K562 (cell line): ENCODE data around the gene UNKL. TPM values are rescaled to one million over a fixed set of nuclear protein-coding genes. Genes with fewer than 3 reads are reported as not detected.

Experiments used
- ATAC-seq: fragments of 200-7000 bp; cut with Tn5 transposase; 3 replicates; pipeline ENCODE4 v1.9.1; 2020; ENCODE audit warnings: moderate library complexity
- BruUV-seq: library from RNA; stranded (reverse); fragments of 400-500 nt; replicated peaks from 2 replicates; lab custom pipeline; 2021; lab: Mats Ljungman, UMichigan
- CTCF ChIA-PET: fragments of 300-600 bp; formaldehyde crosslinking; extraction: SDS; loops from one replicate; lab custom pipeline; 2021; ENCODE audit warnings: low intra/inter-chr PET ratio; lab: Yijun Ruan, JAX
- POLR2A ChIA-PET: fragments of 300-600, 350-650 bp; sonication (Branson Sonifier 250); formaldehyde crosslinking; extraction: SDS; loops from one replicate; lab custom pipeline; 2021; ENCODE audit warnings: antibody characterized with exemption, inconsistent platforms; lab: Yijun Ruan, JAX
- DNase-seq, 4 experiments: peaks; one replicate each; pipeline versions ENCODE4 v3.0.0 to v3.0.0-alpha.2; 2011 to 2018; ENCODE audit warnings: low spot score in 3 of 4, mixed read lengths in 3 of 4; ENCODE audit errors: extremely low read depth in 1 of 4
- FAIRE-seq: peaks from 2 replicates; lab custom pipeline; 2011; peaks lifted over from hg19 to GRCh38; lab: Jason Lieb, UNC
- H2AFZ ChIP-seq: 2 replicates; pipeline ENCODE4 v1.6.0; 2011; ENCODE audit warnings: low read depth, low read length, control low read depth, inconsistent platforms
- H3K27ac ChIP-seq: fragments of 200-600 bp; 3 replicates; pipeline ENCODE4 v1.8.0; 2011; ENCODE audit warnings: low read depth, mild to moderate bottlenecking, control low read depth, inconsistent platforms, low read length, moderate library complexity, mixed read lengths; ENCODE audit errors: extremely low read depth
- H3K27me3 ChIP-seq, 2 experiments: fragments of 300-600 bp in 1 of 2; 2 replicates in 1 of 2; 3 replicates in 1 of 2; pipeline versions ENCODE4 v1.6.0 to v1.8.0; 2011; ENCODE audit warnings: inconsistent platforms in 2 of 2, low read length in 2 of 2, mild to moderate bottlenecking in 1 of 2, mixed read lengths in 1 of 2, moderate library complexity in 1 of 2; ENCODE audit not compliant: control insufficient read depth in 2 of 2, insufficient read depth in 2 of 2
- H3K36me3 ChIP-seq: fragments of 300-600 bp; 3 replicates; pipeline ENCODE4 v1.8.0; 2011; ENCODE audit warnings: mild to moderate bottlenecking, low read length, inconsistent platforms; ENCODE audit not compliant: control insufficient read depth, insufficient read depth
- H3K4me1 ChIP-seq, 2 experiments: fragments of 200-600 bp in 1 of 2; replicated peaks in 1 of 2; 2 replicates in 1 of 2; 3 replicates in 1 of 2; pipeline versions ENCODE4 v1.5.1 to v1.8.0; 2011; ENCODE audit warnings: inconsistent platforms in 2 of 2, low read length in 2 of 2, mild to moderate bottlenecking in 1 of 2, mixed read lengths in 1 of 2, moderate library complexity in 1 of 2; ENCODE audit not compliant: control insufficient read depth in 2 of 2, insufficient read depth in 2 of 2
- H3K4me2 ChIP-seq: 2 replicates; pipeline ENCODE4 v1.6.1; 2011; ENCODE audit warnings: low read length, control low read depth, inconsistent platforms, mixed read lengths; ENCODE audit not compliant: insufficient read depth
- H3K4me3 ChIP-seq: fragments of 200-600 bp; sonication (generic), shearing (Covaris generic); 2 replicates; pipeline ENCODE4 v1.5.1; 2016; ENCODE audit warnings: control low read depth, inconsistent platforms
- H3K79me2 ChIP-seq: fragments of 200-600 bp; 3 replicates; pipeline ENCODE4 v1.8.0; 2011; ENCODE audit warnings: low read length, inconsistent platforms; ENCODE audit not compliant: control insufficient read depth, insufficient read depth
- H3K9ac ChIP-seq, 2 experiments: 2 replicates each; pipeline versions ENCODE4 v1.6.0 to v1.6.1; 2011; ENCODE audit warnings: low read depth in 2 of 2, low read length in 2 of 2, control low read depth in 1 of 2, inconsistent platforms in 1 of 2, mild to moderate bottlenecking in 1 of 2, mixed read lengths in 1 of 2; ENCODE audit not compliant: insufficient read depth in 1 of 2
- H3K9me1 ChIP-seq: one replicate; pipeline ENCODE4 v1.6.0; 2011; ENCODE audit warnings: inconsistent platforms, mild to moderate bottlenecking, low read length, moderate library complexity; ENCODE audit not compliant: control insufficient read depth, insufficient read depth
- H3K9me3 ChIP-seq: replicated peaks from 2 replicates; pipeline ENCODE4 v1.5.1; 2011; ENCODE audit warnings: low read depth, low read length, inconsistent platforms; ENCODE audit not compliant: control insufficient read depth, insufficient read depth
- H4K20me1 ChIP-seq: replicated peaks from 2 replicates; pipeline ENCODE4 v1.6.1; 2011; ENCODE audit warnings: low read length, inconsistent platforms, mixed read lengths; ENCODE audit not compliant: control insufficient read depth, insufficient read depth
- CREBBP ChIP-seq: IDR thresholded peaks from one replicate; pipeline ENCODE4 v1.6.1; 2012; ENCODE audit warnings: low read depth, mild to moderate bottlenecking, control low read depth, inconsistent platforms, low read length
- FOXA3 ChIP-seq, 2 experiments: fragments of 450-650 bp in 1 of 2; sonication (generic) in 1 of 2; formaldehyde crosslinking; IDR thresholded peaks in 1 of 2; conservative IDR thresholded peaks in 1 of 2; 2 replicates each; pipeline versions ENCODE4 v1.4.0 to v1.8.0; 2020 to 2022; ENCODE audit warnings: mild to moderate bottlenecking in 2 of 2, missing genetic modification reagents in 1 of 2
- HCFC1 ChIP-seq: IDR thresholded peaks from 2 replicates; pipeline ENCODE4 v1.6.1; 2012; ENCODE audit warnings: low read depth, low read length, improper control_type of control experiment
- HSF4 ChIP-seq: fragments of 250-450 bp; sonication (Bioruptor Pico); IDR thresholded peaks from 2 replicates; pipeline ENCODE4 v2.1.2; 2022; ENCODE audit warnings: mild to moderate bottlenecking, moderate library complexity, borderline replicate concordance
- ILK ChIP-seq: fragments of 450-650 bp; IDR thresholded peaks from 2 replicates; pipeline ENCODE4 v1.6.1; 2016; ENCODE audit warnings: missing genetic modification characterization, low read depth, mild to moderate bottlenecking, missing compliant biosample characterization, moderate library complexity, borderline replicate concordance
- MEF2A ChIP-seq: IDR thresholded peaks from 2 replicates; pipeline ENCODE4 v1.6.1; 2011; ENCODE audit warnings: low read depth, mild to moderate bottlenecking, low read length, moderate library complexity; ENCODE audit not compliant: control insufficient read depth
- NR1H2 ChIP-seq: sonication (generic); formaldehyde crosslinking; IDR thresholded peaks from 2 replicates; pipeline ENCODE4 v1.4.0; 2020; ENCODE audit warnings: mild to moderate bottlenecking, missing genetic modification reagents
- POLR3A ChIP-seq: IDR thresholded peaks from 2 replicates; pipeline ENCODE4 v1.6.1; 2011; ENCODE audit warnings: borderline replicate concordance, mild to moderate bottlenecking, moderate library complexity; ENCODE audit not compliant: insufficient read length, insufficient read depth; ENCODE audit errors: extremely low read depth
- RBM22 ChIP-seq: fragments of 200-400 bp; formaldehyde crosslinking; IDR thresholded peaks from 2 replicates; pipeline ENCODE4 v1.6.1; 2018; ENCODE audit warnings: low read length, low read depth; ENCODE audit not compliant: poor library complexity, severe bottlenecking
- SIN3A ChIP-seq, 2 experiments: fragments of 150-350 bp in 1 of 2; IDR thresholded peaks; 2 replicates each; pipeline ENCODE4 v1.6.1; 2011 to 2016; ENCODE audit warnings: borderline replicate concordance in 2 of 2, low read depth in 2 of 2, low read length in 2 of 2, mild to moderate bottlenecking in 2 of 2, moderate library complexity in 2 of 2; ENCODE audit not compliant: control insufficient read depth in 1 of 2
- SIN3B ChIP-seq: fragments of 450-650 bp; IDR thresholded peaks from 2 replicates; pipeline ENCODE4 v1.6.1; 2017; ENCODE audit warnings: low read depth, mild to moderate bottlenecking, moderate library complexity
- SMAD4 ChIP-seq: fragments of 250-450 bp; sonication (Bioruptor Pico); conservative IDR thresholded peaks from 2 replicates; pipeline ENCODE4 v1.8.0; 2021; ENCODE audit warnings: inconsistent platforms, mild to moderate bottlenecking, moderate library complexity
- TBL1XR1 ChIP-seq, 2 experiments: IDR thresholded peaks; 2 replicates each; pipeline ENCODE4 v1.6.1; 2012; ENCODE audit warnings: improper control_type of control experiment in 2 of 2, low read length in 2 of 2, mild to moderate bottlenecking in 1 of 2
- TBP ChIP-seq: optimal IDR thresholded peaks from 2 replicates; pipeline ENCODE3; 2011; ENCODE audit warnings: low read depth, low read length, improper control_type of control experiment
- ZNF197 ChIP-seq: fragments of 200-800 bp; sonication (Bioruptor generic); IDR thresholded peaks from 2 replicates; pipeline ENCODE4 v1.6.1; 2016; ENCODE audit warnings: low read depth, missing genetic modification characterization, missing compliant biosample characterization
- ZNF316 ChIP-seq: fragments of 450-650 bp; IDR thresholded peaks from 2 replicates; pipeline ENCODE4 v1.6.1; 2016
- WGBS: fragments of 100-300 bp; shearing (Covaris generic); methylation state at CpG from one replicate; pipeline ENCODE4 v1.1.6; 2016; ENCODE audit warnings: low coverage, mixed read lengths; ENCODE audit not compliant: insufficient coverage; ENCODE audit errors: missing lambda C conversion rate; 5-methylcytosine and 5-hydroxymethylcytosine counted together
- in situ Hi-C: fragments of 300-500 bp; cut with MboI; formaldehyde crosslinking; loops from 4 replicates; pipeline ENCODE4 v1.15.0; 2018; ENCODE audit warnings: inconsistent platforms, mixed read lengths
- intact Hi-C: fragments of 100-400 bp; cut with micrococcal nuclease; formaldehyde crosslinking; loops from 2 replicates; pipeline ENCODE4 v1.14.2; 2022
- polyA plus RNA-seq, 8 experiments: library from polyadenylated mRNA; depleted of rRNA in 4 of 8; stranded (reverse) in 5 of 8; unstranded in 3 of 8; fragments of >200 nt; fragmentation: Nextera tagmentation in 2 of 8; fragmentation: Illumina TruSeq in 1 of 8; extraction: Ambion mirVana in 2 of 8; extraction: Trizol in 1 of 8; gene quantifications; 2 replicates each; pipeline versions ENCODE4 v1.2.1 to v1.2.3, GENCODE V29; 2011 to 2014; ENCODE audit warnings: inconsistent platforms in 1 of 8, missing spikeins in 1 of 8
- total RNA-seq, 7 experiments: library from RNA; depleted of rRNA in 6 of 7; stranded (reverse); fragments of >200 nt in 6 of 7; fragmentation: Illumina TruSeq in 2 of 7; extraction: Trizol in 2 of 7; gene quantifications; 2 replicates each; pipeline versions ENCODE4 v1.2.1 to v1.2.3, GENCODE V29; 2011 to 2021; ENCODE audit warnings: low replicate concordance in 1 of 7

The UNKL gene
- total and polyA plus RNA-seq, 9 of the 15 experiments (the other 6 are each of a cell fraction or from before 2014, with no cell fraction given) = 0.37 to 30.2 (median 5.1) TPM

GRCh38 chr16:1355591-1355990, 58.9 kb downstream of the UNKL start:
- Histone ChIP-seq H3K4me1 (peaks cover 4 to 71% of the 10 kb centered on the region in 2 experiments; a peak in 3 of 5 replicates), H3K4me3 (no peak overlapping the region), H3K9me1 (no peaks in the 10 kb centered on the region), H3K36me3 (peaks cover 9% of the 10 kb centered on the region; the same call in 2 of the 3 replicates), H3K27me3 (no peaks in the 10 kb centered on the region), H3K9ac (peak overlapping the region in 1 of 2 experiments; percentile 78; a peak in 1 of 4 replicates), H3K9me3 (no peaks in the 10 kb centered on the region), H3K27ac (no peak overlapping the region), H3K4me2 (no peak overlapping the region), H4K20me1 (peaks cover 4% of the 10 kb centered on the region), H3K79me2 (peaks cover 48% of the 10 kb centered on the region), H2AFZ (no peak overlapping the region)
- FAIRE-seq (no peak), DNase-seq (no peak), ATAC-seq (no peak)
- 85% methylated on average over 8 of the region's 15 CpGs for WGBS
- ChIA-PET POLR2A (interaction anchor here (0.9 to 1.0 kb wide), 2 partner anchors 8 to 23 kb away, joined by 3 to 4 read pairs; no protein-coding TSS in a partner anchor), CTCF (no interaction called here)
- intact Hi-C loops (no loop called here), in situ Hi-C loops (no loop called here)
- BruUV-seq = no TSS peak
- TF ChIP-seq ZNF316 (no peak), HCFC1 (no peak), CREBBP (no peak), SMAD4 (CRISPR knock-in tag) (no peak), NR1H2 (CRISPR knock-in tag) (no peak), ILK (tag) (no peak), HSF4 (CRISPR knock-in tag) (no peak), ZNF197 (CRISPR knock-in tag) (no peak), TBL1XR1 (IDR thresholded peaks at IDR 0.05; ENCODE audit: low read length in 2 of 2) (no peak), TBP (no peak), POLR3A (no peak), MEF2A (no peak), SIN3B (no peak), RBM22 (no peak), FOXA3 (CRISPR knock-in tag; conservative IDR thresholded peaks at IDR 0.05 in 1 of 2, IDR thresholded peaks at IDR 0.05 in 1 of 2) (no peak), SIN3A (IDR thresholded peaks at IDR 0.05; ENCODE audit: borderline replicate concordance in 2 of 2, control insufficient read depth in 1 of 2, low read depth in 2 of 2, low read length in 2 of 2) (no peak)
